ENCODE measurements around the gene CGB7.

DNA sequence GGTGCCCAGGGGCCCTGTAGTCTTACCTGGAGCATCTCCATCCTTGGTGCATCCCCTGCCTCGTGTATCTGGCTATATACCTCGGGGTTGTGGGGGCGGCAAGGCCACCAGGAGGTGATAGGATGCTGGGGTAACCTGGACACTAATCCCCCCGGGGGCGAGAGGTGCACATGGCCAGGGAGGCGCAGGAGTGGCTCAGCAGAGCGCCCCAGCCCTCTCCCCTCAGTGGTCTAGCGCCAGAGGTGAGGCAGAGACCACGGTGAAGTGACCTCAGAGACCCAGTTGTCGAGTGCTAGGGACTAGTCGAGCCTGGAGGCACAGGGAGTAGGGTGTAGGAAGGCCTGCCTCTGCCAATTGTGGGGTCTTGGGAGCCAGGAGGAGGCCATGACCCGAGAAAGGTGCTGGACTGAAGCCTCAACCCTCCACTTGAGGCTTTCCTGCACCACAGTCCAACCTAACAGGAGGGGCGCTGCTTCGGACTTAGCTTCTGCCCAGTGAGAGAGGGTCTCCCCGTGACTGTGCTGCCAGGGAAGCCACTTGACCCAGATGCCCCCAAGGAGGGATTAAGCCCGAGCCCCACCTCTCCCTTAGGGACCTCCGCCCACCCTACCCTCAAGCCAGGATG is 40.4 kb downstream of the CGB7 start, which contains the start of gene LHB:
- TF ChIP-seq POLR2A (IDR thresholded peaks at IDR 0.05; ENCODE audit: low read depth, low read length) (no peak), POLR2AphosphoS5 (IDR thresholded peaks at IDR 0.05; ENCODE audit: low read depth, low read length) (no peak), TAF1 (IDR thresholded peaks at IDR 0.05; ENCODE audit: low read depth, low read length) (no peak), SPI1 (IDR thresholded peaks at IDR 0.05; ENCODE audit: low read depth, low read length) (no peak), POU2F2 (IDR thresholded peaks at IDR 0.05; ENCODE audit: low read depth, low read length) (no peak)
